Coronary artery (tissue), 2 donors: ENCODE data around the gene JMJD8.

Experiments used
- DNase-seq: peaks from one replicate; pipeline ENCODE4 v3.0.0-alpha.2; 2017; ENCODE audit warnings: low spot score
- H3K27ac ChIP-seq, 2 donors: fragments of 200-600 bp; sonication (generic); one replicate each; pipeline ENCODE4 v1.5.1; 2016 to 2019
- H3K4me3 ChIP-seq: fragments of 200-600 bp; sonication (generic); 2 replicates; pipeline ENCODE4 v1.5.1; 2016; ENCODE audit warnings: mild to moderate bottlenecking, moderate library complexity
- TF ChIP-seq, protein P1 (sequence below): fragments of 200-600 bp; sonication (generic); IDR thresholded peaks from one replicate; pipeline ENCODE4 v1.5.1; 2019; ENCODE audit warnings: antibody characterized with exemption

Gene JMJD8

GRCh38 chr16:705431-706188 lies 21.5 kb upstream of the JMJD8 start, which contains the start of gene FBXL16:
FBXL16 (minus strand) TSS chr16:705801; CDS start chr16:697405, 8,396 bp downstream.
- Histone ChIP-seq H3K4me3 (peak within 1 kb of the TSS; percentile 57), H3K27ac (no peak within 1 kb of the TSS)
- no peak for DNase-seq
- TF ChIP-seq, protein P1, sequence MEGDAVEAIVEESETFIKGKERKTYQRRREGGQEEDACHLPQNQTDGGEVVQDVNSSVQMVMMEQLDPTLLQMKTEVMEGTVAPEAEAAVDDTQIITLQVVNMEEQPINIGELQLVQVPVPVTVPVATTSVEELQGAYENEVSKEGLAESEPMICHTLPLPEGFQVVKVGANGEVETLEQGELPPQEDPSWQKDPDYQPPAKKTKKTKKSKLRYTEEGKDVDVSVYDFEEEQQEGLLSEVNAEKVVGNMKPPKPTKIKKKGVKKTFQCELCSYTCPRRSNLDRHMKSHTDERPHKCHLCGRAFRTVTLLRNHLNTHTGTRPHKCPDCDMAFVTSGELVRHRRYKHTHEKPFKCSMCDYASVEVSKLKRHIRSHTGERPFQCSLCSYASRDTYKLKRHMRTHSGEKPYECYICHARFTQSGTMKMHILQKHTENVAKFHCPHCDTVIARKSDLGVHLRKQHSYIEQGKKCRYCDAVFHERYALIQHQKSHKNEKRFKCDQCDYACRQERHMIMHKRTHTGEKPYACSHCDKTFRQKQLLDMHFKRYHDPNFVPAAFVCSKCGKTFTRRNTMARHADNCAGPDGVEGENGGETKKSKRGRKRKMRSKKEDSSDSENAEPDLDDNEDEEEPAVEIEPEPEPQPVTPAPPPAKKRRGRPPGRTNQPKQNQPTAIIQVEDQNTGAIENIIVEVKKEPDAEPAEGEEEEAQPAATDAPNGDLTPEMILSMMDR: no peak

DNA sequence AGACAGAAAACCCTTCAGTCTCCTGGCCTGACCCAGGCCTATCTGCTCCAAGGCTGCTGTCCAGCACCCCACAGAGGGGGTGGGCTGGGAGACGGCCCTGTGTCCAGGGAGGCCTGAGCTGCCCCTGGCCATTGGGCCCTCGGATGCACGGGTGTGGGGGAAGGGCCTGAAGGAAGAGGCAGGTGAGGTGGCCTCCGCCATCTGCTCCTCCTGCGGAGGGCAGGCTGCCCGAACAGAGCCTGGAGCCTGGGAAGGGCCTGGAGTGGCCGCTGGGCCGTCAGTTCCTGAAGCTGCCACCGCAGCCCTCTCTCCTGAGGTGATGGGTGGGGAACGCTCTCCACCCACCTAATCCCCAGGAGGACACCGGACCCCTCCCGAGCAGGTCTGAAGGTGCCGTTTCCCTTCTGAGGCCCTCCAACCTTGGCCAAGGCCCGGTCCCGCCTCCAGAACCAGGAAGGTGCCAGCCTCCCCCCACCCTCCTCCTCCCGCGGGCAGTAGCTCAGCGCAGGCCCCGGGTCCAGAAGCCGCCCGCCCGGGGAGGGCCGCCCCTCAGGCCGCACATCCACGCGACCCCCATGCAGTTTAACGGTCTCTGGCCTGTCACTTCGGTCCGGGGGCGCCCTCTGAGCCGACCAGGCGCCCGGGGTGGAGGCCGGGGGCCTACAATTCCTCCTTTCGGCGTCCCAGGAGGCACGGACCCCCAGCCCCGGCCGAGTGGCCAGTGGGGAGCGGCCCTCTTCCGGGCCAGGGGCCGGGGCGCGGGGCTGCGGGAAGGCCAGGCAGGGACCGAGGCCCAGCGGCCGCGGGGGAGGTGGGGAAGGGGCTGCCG lies 20.6 kb upstream of the JMJD8 start:
- DNase-seq: no peak
- Histone ChIP-seq H3K4me3 (peak overlapping the region; percentile 57), H3K27ac (no peak overlapping the region)
- TF ChIP-seq, protein P1: no peak

DNA sequence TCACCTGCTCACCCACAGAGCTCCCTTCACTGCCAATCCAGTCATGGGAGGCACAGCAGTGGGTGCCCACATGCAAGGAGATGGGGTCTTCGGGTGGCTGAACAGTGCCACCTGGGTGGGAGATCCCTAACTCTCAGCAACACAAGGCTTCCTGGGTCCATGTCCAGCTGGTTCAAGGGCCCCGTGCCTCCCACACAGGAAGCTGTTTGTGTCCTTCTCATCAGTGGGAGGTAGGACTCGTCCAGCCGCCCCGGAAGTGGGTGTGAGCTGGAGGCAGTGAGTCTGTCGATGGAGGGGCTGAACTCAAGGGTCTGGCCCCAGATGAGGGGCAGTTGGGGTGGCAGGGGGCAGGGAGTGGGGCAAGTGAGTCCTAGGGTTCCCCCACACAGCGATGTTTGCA lies 19.9 kb upstream of the JMJD8 start:
- no peak for DNase-seq
- Histone ChIP-seq H3K4me3 (no peak overlapping the region), H3K27ac (no peak overlapping the region)
- TF ChIP-seq, protein P1: no peak

- H3K4me3 ChIP-seq: no peak overlapping the region
- no peak for DNase-seq
- TF ChIP-seq, protein P1: no peak
- H3K27ac ChIP-seq: no peak overlapping the region
Measured at GRCh38 chr16:703406-703805, 19.3 kb upstream of the JMJD8 start.

- no peak overlapping the region for H3K27ac ChIP-seq
- H3K4me3 ChIP-seq: no peak overlapping the region
Measured at GRCh38 chr16:702341-702740, 18.2 kb upstream of the JMJD8 start.

GRCh38 chr16:700684-701584 lies 16.8 kb upstream of the JMJD8 start:
- H3K27ac ChIP-seq: no peak overlapping the region

More at GRCh38 chr16:702341-702740, 18.2 kb upstream of the JMJD8 start:
- TF ChIP-seq, protein P1: no peak
- no peak for DNase-seq

More at GRCh38 chr16:700684-701584, 16.8 kb upstream of the JMJD8 start:
- peak overlapping the region; percentile 36 for H3K4me3 ChIP-seq
- no peak for DNase-seq
- TF ChIP-seq, protein P1: no peak
